Activated T-helper 1 cell treated with Interleukin-2 at 50 U/mL for 16 hours (primary cell): ENCODE results near the gene COL27A1.

ENCODE experiments used
- DNase-seq: peaks from one replicate; pipeline ENCODE4 v3.0.0-alpha.2; 2020; ENCODE audit warnings: low read depth

The COL27A1 gene

GRCh38 chr9:114287763-114288192 lies 132.4 kb downstream of the COL27A1 start:
- DNase-seq, result no peak

DNA sequence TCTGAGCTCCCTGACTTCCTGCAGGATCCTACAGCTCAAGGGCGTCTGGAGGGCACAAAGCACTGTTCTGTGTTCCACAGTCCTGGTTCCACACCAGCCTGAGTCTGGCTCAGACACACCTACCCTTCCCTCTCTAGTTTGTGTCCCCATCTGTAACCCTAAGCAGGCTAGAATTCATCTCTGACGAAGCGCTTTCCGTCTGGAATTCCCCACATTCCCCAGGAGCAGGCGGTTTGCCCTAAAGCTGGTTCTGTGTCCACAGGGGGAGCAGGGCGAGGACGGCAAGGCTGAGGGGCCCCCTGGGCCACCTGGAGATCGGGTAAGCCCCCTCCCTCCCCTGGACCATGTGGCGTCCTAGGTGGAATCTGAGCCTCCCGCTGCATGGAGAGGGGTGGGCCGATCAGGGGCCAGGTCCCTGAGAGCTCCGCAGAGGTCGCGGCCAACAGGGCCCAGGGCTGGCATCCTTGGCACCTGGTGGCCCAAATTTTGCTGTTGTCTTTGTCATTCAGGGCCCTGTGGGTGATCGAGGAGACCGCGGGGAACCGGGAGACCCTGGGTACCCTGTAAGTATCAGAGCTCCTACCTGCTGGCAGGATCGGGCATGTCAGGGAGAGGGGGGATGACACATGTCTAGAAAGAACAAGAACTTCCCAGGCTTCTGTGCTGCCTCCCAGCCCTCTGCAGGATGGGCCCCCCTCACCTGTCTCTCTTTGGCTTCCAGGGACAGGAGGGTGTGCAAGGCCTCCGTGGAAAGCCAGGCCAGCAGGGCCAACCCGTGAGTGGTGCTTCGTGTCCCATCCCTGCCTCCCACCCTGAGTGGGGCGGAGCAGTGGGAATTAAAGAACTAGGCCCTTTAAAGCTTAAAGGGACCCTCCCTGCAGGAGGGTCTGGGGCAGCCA lies 133.1 kb downstream of the COL27A1 start:
- no peak for DNase-seq

- DNase-seq, result no peak
Observed at GRCh38 chr9:114289106-114289505, 133.8 kb downstream of the COL27A1 start.

DNA sequence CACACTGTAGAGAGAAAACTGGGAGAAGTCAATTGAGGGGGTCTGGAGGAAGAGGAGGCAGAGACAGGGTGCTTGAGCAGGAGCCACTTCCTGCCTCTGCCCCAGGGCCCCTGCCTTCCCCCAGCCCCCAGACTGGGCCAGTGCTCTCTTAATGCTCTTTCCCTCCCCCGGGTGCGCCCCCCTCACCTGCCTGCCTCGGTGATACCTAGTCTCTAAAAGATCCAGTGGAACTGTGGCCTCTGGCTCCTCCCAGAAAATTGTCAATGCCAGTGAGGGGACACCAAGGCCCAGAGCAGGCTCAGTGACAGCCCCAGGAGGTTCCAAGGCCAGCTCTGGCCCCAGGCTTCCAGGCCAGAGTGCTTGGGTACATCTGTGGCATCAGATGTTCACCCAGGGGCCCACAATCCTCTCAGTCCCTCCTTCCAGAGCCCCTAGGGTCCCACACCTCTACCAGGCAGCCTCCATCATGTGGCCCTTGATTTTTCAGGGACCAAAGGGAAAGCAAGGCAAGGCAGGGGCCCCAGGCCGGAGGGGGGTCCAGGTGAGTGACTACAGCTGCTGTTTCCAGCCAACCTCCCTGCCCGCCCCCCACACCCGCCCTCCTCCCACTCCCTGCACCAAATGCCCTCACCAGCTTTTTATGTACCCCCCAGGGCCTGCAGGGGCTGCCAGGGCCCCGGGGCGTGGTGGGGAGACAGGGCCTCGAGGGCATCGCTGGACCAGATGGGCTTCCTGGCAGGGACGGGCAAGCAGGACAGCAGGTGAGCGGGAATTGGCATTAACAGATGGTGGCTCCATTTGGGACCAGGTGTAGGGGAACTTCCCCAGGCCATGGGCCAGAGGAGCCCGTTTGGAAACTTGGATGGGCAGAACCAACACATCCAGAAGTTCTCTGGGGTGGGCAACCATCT lies 134.5 kb downstream of the COL27A1 start:
- DNase-seq, result no peak

GRCh38 chr9:114290561-114290986 lies 135.2 kb downstream of the COL27A1 start:
- no peak for DNase-seq

- DNase-seq, result peak; percentile 52
Observed at GRCh38 chr9:114291064-114291474, 135.7 kb downstream of the COL27A1 start.

DNA sequence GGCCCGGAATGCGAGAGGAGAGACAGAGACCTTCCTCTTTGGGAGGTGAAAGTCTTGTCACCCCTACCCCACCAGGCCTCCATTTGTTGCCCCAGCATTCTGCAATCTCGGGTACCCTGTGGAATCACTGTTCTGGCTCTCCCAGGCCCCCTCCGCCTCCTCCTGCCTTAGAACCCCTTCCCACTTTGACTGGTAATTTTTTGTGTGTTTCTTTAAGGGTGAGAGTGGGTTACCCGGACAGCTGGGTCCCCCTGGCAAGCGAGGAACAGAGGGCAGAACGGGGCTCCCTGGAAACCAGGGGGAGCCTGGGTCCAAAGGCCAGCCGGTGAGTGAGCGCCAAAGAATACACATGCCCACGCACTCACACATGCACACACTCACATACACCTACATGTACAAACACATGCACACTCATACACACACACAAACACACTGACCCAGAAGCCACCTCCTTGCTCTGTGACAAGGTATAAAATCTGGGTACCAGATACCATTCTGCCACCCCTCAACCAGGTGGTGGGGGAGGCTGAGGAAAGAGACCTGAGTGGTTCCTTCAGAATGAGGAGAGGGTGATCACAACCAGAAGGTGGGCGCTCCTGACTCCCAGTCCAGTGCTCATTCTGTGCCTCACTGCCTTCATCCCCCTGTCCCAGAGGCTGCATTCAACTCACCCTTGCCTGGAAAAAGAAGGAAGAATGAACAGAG lies 136.7 kb downstream of the COL27A1 start:
- no peak for DNase-seq

DNA sequence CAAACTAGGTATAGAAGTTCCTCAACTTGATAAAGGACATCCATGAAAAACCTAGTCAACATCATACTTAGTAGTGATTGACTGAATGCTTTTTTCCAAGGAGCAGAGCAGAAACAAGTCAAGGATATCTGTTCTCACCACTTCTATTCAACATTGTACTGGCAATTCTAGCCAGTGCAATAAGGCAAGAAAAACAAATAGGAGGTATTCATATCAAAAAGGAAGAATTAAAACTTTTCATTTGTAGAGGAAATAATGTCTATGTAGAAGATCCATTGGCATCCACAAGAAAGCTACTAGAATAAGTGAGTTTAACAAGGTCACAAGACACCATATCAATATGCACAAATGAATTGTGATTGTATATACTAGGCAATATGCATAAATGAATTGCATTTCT lies 139.3 kb downstream of the COL27A1 start:
- DNase-seq, result no peak

GRCh38 chr9:114296338-114296737 lies 141.0 kb downstream of the COL27A1 start:
- DNase-seq, result no peak

- DNase-seq, result no peak
Observed at GRCh38 chr9:114299286-114300152, 144.2 kb downstream of the COL27A1 start.

- no peak for DNase-seq
Observed at GRCh38 chr9:114300153-114300845, 145.0 kb downstream of the COL27A1 start.

- no peak for DNase-seq
Observed at GRCh38 chr9:114300846-114301797, 145.8 kb downstream of the COL27A1 start.

- no peak for DNase-seq
Observed at GRCh38 chr9:114301798-114302565, 146.6 kb downstream of the COL27A1 start.

DNA sequence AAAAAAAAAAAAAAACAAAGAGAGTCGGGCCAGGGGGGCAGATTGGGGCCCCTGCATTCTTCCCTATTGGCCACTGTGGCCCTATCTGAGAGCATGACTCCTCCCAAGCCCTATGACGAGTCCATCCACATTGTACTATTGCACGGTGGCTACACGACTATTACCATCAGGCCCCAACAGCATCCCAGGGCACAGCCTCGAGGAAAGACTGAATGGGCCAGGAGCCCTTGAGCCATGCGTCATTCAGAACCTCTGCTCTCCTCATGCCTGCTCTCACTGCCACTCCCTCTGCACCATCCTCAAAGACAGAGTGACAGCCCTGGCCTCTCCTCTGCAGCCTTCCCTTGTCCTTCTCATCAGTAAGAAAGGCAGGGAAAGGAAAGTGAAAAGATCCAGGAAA lies 147.4 kb downstream of the COL27A1 start:
- no peak for DNase-seq

DNA sequence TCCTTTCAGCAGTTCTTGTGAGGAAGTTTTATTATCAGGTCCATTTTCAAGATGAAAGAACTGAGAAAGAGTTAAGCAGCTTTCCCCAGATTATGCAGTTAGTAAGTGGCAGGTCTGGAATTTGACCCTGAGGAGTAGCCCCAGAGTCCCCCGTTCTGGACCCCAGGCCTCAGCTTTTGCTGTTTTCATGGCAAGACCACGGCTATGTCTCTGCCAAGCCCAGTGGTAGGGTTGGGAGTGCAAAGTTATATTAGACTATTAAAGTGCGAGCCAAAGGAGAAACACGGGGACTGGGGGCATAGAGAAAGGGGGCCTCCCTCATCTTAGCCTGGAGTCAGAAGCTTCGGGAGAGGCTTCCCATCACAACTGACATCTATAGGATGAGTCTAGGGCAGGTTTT lies 148.2 kb downstream of the COL27A1 start:
- DNase-seq, result no peak

DNA sequence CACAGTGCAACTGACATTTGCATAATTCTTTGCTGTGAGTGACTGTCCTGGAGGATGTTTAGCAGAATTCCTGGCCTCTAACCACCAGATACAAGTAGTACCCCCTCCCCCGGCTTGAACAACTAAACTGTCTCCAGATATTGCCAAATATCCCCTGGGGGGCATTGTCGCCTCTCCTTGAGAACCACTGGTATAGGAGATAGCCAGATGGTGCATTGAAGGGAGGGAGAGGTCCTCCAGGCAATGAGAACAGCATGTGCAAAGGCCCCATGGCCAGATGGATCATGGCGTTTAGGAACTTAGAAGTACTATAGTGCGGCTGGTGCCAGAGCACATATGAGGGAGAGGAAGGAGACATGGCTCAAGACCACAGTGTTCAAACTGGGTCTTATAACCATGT lies 148.6 kb downstream of the COL27A1 start:
- DNase-seq, result no peak

- no peak for DNase-seq
Observed at GRCh38 chr9:114304416-114305188, 149.3 kb downstream of the COL27A1 start.

- no peak for DNase-seq
Observed at GRCh38 chr9:114307899-114308267, 152.5 kb downstream of the COL27A1 start.
